ENCODE measurements around the gene OR51B2. TPM values are rescaled to one million over a fixed set of nuclear protein-coding genes. Genes with fewer than 3 reads are reported as not detected.

The OR51B2 gene
- total RNA-seq, 1 experiment from 2014 or later = not detected

- Histone ChIP-seq H3K9me3 (ENCODE audit: control insufficient read depth, low read depth, low read length) (no peaks in the 10 kb centered on the region), H3K4ac (ENCODE audit: low read depth, low read length) (no peak overlapping the region), H3K27ac (ENCODE audit: insufficient read length, low read depth, low read length) (no peak overlapping the region), H3K14ac (ENCODE audit: insufficient read depth, low read length) (no peak overlapping the region), H3K4me2 (ENCODE audit: insufficient read depth, insufficient read length, low read length) (no peak overlapping the region), H3K56ac (ENCODE audit: insufficient read length, low read depth, low read length) (no peak overlapping the region), H3K27me3 (ENCODE audit: insufficient read depth, low read length) (no peaks in the 10 kb centered on the region), H2BK15ac (ENCODE audit: low read depth, low read length) (no peak overlapping the region), H3K18ac (ENCODE audit: insufficient read length, low read depth, low read length) (no peak overlapping the region), H4K8ac (replicated peaks; ENCODE audit: insufficient read length, low read depth, low read length) (no peak overlapping the region), H2BK120ac (ENCODE audit: low read depth, low read length, poor library complexity, severe bottlenecking) (no peak overlapping the region), H4K5ac (ENCODE audit: insufficient read length, low read depth, low read length) (no peak overlapping the region), H3T11ph (ENCODE audit: low read length) (no peak overlapping the region), H3K4me1 (ENCODE audit: insufficient read depth, low read length) (no peaks in the 10 kb centered on the region), H2BK12ac (ENCODE audit: insufficient read length, low read depth, low read length) (no peak overlapping the region), H2AFZ (ENCODE audit: low read length) (no peak overlapping the region), H3K23me2 (ENCODE audit: insufficient read length, low read depth, low read length, poor library complexity, severe bottlenecking) (no peaks in the 10 kb centered on the region), H3K79me2 (ENCODE audit: insufficient read depth, low read length) (no peaks in the 10 kb centered on the region), H3K79me1 (ENCODE audit: insufficient read depth, low read depth, low read length, poor library complexity, severe bottlenecking) (no peaks in the 10 kb centered on the region), H2BK5ac (ENCODE audit: insufficient read length, low read length) (no peak overlapping the region), H4K20me1 (ENCODE audit: control insufficient read depth, insufficient read depth, insufficient read length) (no peaks in the 10 kb centered on the region), H2BK20ac (ENCODE audit: low read depth, low read length, poor library complexity, severe bottlenecking) (no peak overlapping the region), H3K9ac (ENCODE audit: extremely low read depth, insufficient read length, low read length) (no peak overlapping the region), H2AK5ac (ENCODE audit: insufficient read length, low read length) (no peak overlapping the region), H4K91ac (ENCODE audit: insufficient read length, low read depth, low read length) (no peak overlapping the region), H3K23ac (ENCODE audit: insufficient read length, low read depth, low read length) (no peak overlapping the region)
- H3K9me3 Mint-ChIP-seq = no peaks in the 10 kb centered on the region
- TF ChIP-seq CTCF (conservative IDR thresholded peaks at IDR 0.05) = no peak
- no peak for DNase-seq
- no peak overlapping the region for H3K27ac Mint-ChIP-seq
- H3K4me1 Mint-ChIP-seq = peaks cover 10 to 13% of the 10 kb centered on the region in 2 experiments
- H3K36me3 Mint-ChIP-seq (ENCODE audit: insufficient read depth in 1 of 3, low read depth in 3 of 3) = no peaks in the 10 kb centered on the region
- H3K27me3 Mint-ChIP-seq (ENCODE audit: low read depth) = no peaks in the 10 kb centered on the region
- no CpG with 5 or more reads among the region's 1 CpG for WGBS (ENCODE audit: extremely low coverage, insufficient read length, low lambda C conversion rate)
- no peak overlapping the region for H3K4me3 Mint-ChIP-seq
Measured at GRCh38 chr11:5277807-5278382, 46.2 kb downstream of the OR51B2 start.
